ENCODE measurements around the gene KIF3A.

The KIF3A gene

GRCh38 chr5:132753135-132753987 is 16.0 kb upstream of the KIF3A start:
- DNase-seq = no peak

GRCh38 chr5:132752581-132753125 is 15.3 kb upstream of the KIF3A start:
- DNase-seq = no peak

- no peak for DNase-seq
These were observed 14.7 kb upstream of the KIF3A start for GRCh38 chr5:132751971-132752580.

- no peak for DNase-seq
These were observed 14.1 kb upstream of the KIF3A start for GRCh38 chr5:132751444-132751843.

- no peak for DNase-seq
These were observed 13.3 kb upstream of the KIF3A start for GRCh38 chr5:132750471-132751230.

GRCh38 chr5:132749506-132749905 is 12.2 kb upstream of the KIF3A start:
- DNase-seq = no peak

- DNase-seq = no peak
These were observed 11.2 kb upstream of the KIF3A start for GRCh38 chr5:132748522-132749000.

GRCh38 chr5:132747616-132748440 is 10.5 kb upstream of the KIF3A start:
- DNase-seq = no peak

GRCh38 chr5:132746954-132747615 is 9.7 kb upstream of the KIF3A start, which contains the start of gene CCNI2:
CCNI2 (plus strand) TSS chr5:132747426; CDS start chr5:132747496, 70 bp downstream.
- DNase-seq = no peak

GRCh38 chr5:132746592-132746953 is 9.2 kb upstream of the KIF3A start:
- DNase-seq = no peak

- no peak for DNase-seq
These were observed 7.3 kb upstream of the KIF3A start for GRCh38 chr5:132744659-132745058.

GRCh38 chr5:132742626-132743025 is 5.3 kb upstream of the KIF3A start:
- DNase-seq = no peak

GRCh38 chr5:132742158-132742557 is 4.8 kb upstream of the KIF3A start:
- no peak for DNase-seq

GRCh38 chr5:132739232-132739631 is 1.9 kb upstream of the KIF3A start:
- no peak for DNase-seq

GRCh38 chr5:132737982-132738681 is 786 bp upstream of the KIF3A start:
- no peak for DNase-seq

GRCh38 chr5:132734687-132735086 is 2.7 kb downstream of the KIF3A start:
- DNase-seq = no peak

GRCh38 chr5:132733499-132734148 is 3.7 kb downstream of the KIF3A start:
- DNase-seq = no peak

GRCh38 chr5:132729896-132730295 is 7.5 kb downstream of the KIF3A start:
- no peak for DNase-seq

GRCh38 chr5:132725745-132726144 is 11.6 kb downstream of the KIF3A start:
- DNase-seq = no peak

GRCh38 chr5:132718544-132719312 is 18.6 kb downstream of the KIF3A start:
- no peak for DNase-seq
